ENCODE measurements around the gene TOR2A.

DNA sequence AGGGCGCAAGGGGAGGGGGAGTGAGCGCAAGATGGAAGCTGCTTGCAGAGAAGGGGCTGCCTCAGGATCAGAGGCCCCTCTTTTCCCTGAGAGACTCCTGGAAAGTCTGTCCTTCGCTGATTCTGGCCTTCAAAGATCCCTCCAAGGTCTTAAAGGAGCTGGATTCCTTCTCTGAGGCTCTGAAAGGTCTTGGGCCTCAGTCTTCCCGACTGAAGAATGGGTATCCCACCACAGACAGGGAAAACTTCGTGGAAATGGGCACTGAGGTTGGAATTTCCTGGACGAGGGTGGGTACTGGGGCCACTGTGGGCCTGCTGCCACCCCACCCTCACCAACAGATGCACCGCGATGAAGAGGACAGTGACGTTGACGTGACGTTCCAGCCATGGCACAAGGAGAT, 22.7 kb downstream of the TOR2A start:
- TF ChIP-seq EZH2 (IDR thresholded peaks at IDR 0.05) (no peak), POLR2AphosphoS5 (IDR thresholded peaks at IDR 0.05; ENCODE audit: borderline replicate concordance, low read depth, low read length) (no peak)
